SK-N-SH treated with all-trans-retinoic acid at 6 μM for 48 hours (cell line): ENCODE measurements around the gene EFNA4.
A peak's percentile ranks its signal among the peaks of the same experiment; 100 is the strongest.

ENCODE experiments used
- ATAC-seq: fragments of 200-7000 bp; cut with Tn5 transposase; 3 replicates; pipeline ENCODE4 v1.9.1; 2020; ENCODE audit warnings: mild to moderate bottlenecking, moderate library complexity
- ARNTL ChIP-seq: fragments of 450-650 bp; formaldehyde crosslinking; IDR thresholded peaks from 2 replicates; pipeline ENCODE4 v1.5.0; 2020; ENCODE audit warnings: low read depth, mild to moderate bottlenecking, moderate library complexity, borderline replicate concordance
- BACH2 ChIP-seq: fragments of 250-450 bp; sonication (Bioruptor Pico); IDR thresholded peaks from 2 replicates; pipeline ENCODE4 v1.9.0; 2021; ENCODE audit warnings: mild to moderate bottlenecking, borderline replicate concordance
- CSDC2 ChIP-seq: fragments of 250-450 bp; sonication (Bioruptor Pico); IDR thresholded peaks from 2 replicates; pipeline ENCODE4 v1.5.0; 2020; ENCODE audit warnings: mild to moderate bottlenecking, moderate library complexity
- ESRRG ChIP-seq: fragments of 250-450 bp; sonication (Bioruptor Pico); IDR thresholded peaks from 2 replicates; pipeline ENCODE4 v1.6.1; 2021; ENCODE audit warnings: mild to moderate bottlenecking
- GLIS3 ChIP-seq: fragments of 250-450 bp; sonication (Bioruptor Pico); IDR thresholded peaks from 2 replicates; pipeline ENCODE4 v1.5.0; 2020; ENCODE audit warnings: mild to moderate bottlenecking, moderate library complexity
- ISL1 ChIP-seq: fragments of 250-450 bp; sonication (Bioruptor Pico); IDR thresholded peaks from 2 replicates; pipeline ENCODE4 v2.1.2; 2022; ENCODE audit warnings: mild to moderate bottlenecking, moderate library complexity
- PPARA ChIP-seq: fragments of 250-450 bp; sonication (Bioruptor Pico); IDR thresholded peaks from 2 replicates; pipeline ENCODE4 v1.5.0; 2020; ENCODE audit warnings: mild to moderate bottlenecking, borderline replicate concordance
- RARB ChIP-seq: fragments of 250-450 bp; sonication (Bioruptor Pico); IDR thresholded peaks from 2 replicates; pipeline ENCODE4 v1.8.0; 2021; ENCODE audit warnings: mild to moderate bottlenecking, moderate library complexity
- SNAI2 ChIP-seq: fragments of 250-450 bp; sonication (Bioruptor Pico); IDR thresholded peaks from 2 replicates; pipeline ENCODE4 v1.5.0; 2020; ENCODE audit warnings: mild to moderate bottlenecking, moderate library complexity
- TCF4 ChIP-seq: fragments of 250-450 bp; sonication (Bioruptor Pico); IDR thresholded peaks from 2 replicates; pipeline ENCODE4 v1.8.0; 2021; ENCODE audit warnings: mild to moderate bottlenecking, moderate library complexity, borderline replicate concordance
- TOX ChIP-seq: fragments of 250-450 bp; sonication (Bioruptor Pico); IDR thresholded peaks from 2 replicates; pipeline ENCODE4 v1.8.0; 2021; ENCODE audit warnings: mild to moderate bottlenecking, moderate library complexity, borderline replicate concordance
- ZC3H10 ChIP-seq: fragments of 250-450 bp; sonication (Bioruptor Pico); IDR thresholded peaks from 2 replicates; pipeline ENCODE4 v1.5.1; 2021; ENCODE audit warnings: mild to moderate bottlenecking, moderate library complexity
- ZFP3 ChIP-seq: fragments of 250-450 bp; sonication (Bioruptor Pico); IDR thresholded peaks from 2 replicates; pipeline ENCODE4 v1.5.0; 2020; ENCODE audit warnings: mild to moderate bottlenecking, moderate library complexity
- ZFP30 ChIP-seq: fragments of 450-650 bp; formaldehyde crosslinking; IDR thresholded peaks from 2 replicates; pipeline ENCODE4 v1.5.0; 2022; ENCODE audit warnings: mild to moderate bottlenecking, moderate library complexity
- ZNF70 ChIP-seq: fragments of 450-650 bp; formaldehyde crosslinking; IDR thresholded peaks from 2 replicates; pipeline ENCODE4 v1.5.0; 2020; ENCODE audit warnings: mild to moderate bottlenecking, moderate library complexity
- TF ChIP-seq, protein P1 (sequence below): fragments of 250-450 bp; sonication (Bioruptor Pico); IDR thresholded peaks from 2 replicates; pipeline ENCODE4 v1.8.0; 2020; ENCODE audit warnings: mild to moderate bottlenecking, moderate library complexity, borderline replicate concordance
- TF ChIP-seq, protein P2 (sequence below): fragments of 250-450 bp; sonication (Bioruptor Pico); IDR thresholded peaks from 2 replicates; pipeline ENCODE4 v1.5.1; 2021; ENCODE audit warnings: mild to moderate bottlenecking, moderate library complexity
- TF ChIP-seq, protein P3 (sequence below): fragments of 250-450 bp; sonication (Bioruptor Pico); IDR thresholded peaks from 2 replicates; pipeline ENCODE4 v1.8.0; 2021; ENCODE audit warnings: low read depth, mild to moderate bottlenecking, moderate library complexity, borderline replicate concordance
- TF ChIP-seq, protein P4 (sequence below): fragments of 250-450 bp; sonication (Bioruptor Pico); IDR thresholded peaks from 2 replicates; pipeline ENCODE4 v1.5.0; 2020; ENCODE audit warnings: mild to moderate bottlenecking, moderate library complexity

EFNA4 gene

DNA sequence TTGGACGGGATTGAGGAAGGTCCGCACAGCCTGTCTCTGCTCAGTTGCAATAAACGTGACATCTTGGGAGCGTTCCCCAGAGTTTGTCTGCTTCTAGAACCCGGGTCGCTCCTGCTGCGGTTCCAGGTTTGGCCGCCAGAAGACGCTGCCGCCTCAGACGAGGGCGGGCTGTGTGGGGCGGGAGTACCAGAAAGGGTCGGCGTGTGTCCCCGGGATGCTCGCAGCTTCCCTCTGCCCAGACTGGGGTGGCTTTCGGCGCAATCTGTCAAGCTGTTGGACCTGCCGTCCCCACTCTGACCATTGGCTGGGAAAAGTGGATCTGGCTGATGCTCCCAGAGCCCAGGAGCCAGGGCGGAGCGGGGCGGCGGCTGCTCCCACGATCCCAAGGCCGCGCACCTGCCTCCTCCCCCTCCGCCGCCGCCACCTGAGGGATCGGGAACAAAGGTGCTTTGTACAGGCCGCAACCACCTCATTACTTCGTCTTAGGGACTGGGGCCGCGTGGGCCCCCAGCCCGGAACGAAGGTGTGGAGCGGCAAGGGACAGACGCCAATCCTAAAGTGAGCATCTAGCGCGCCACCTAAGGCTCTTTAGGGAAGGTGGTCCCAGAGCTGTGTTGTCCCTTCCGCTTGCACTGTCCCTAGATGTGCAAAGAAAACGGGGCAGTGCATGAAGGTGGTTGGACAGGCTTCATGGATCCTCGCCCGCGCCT, 683 bp upstream of the EFNA4 start:
- TF ChIP-seq, protein P1, sequence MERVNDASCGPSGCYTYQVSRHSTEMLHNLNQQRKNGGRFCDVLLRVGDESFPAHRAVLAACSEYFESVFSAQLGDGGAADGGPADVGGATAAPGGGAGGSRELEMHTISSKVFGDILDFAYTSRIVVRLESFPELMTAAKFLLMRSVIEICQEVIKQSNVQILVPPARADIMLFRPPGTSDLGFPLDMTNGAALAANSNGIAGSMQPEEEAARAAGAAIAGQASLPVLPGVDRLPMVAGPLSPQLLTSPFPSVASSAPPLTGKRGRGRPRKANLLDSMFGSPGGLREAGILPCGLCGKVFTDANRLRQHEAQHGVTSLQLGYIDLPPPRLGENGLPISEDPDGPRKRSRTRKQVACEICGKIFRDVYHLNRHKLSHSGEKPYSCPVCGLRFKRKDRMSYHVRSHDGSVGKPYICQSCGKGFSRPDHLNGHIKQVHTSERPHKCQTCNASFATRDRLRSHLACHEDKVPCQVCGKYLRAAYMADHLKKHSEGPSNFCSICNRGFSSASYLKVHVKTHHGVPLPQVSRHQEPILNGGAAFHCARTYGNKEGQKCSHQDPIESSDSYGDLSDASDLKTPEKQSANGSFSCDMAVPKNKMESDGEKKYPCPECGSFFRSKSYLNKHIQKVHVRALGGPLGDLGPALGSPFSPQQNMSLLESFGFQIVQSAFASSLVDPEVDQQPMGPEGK (CRISPR knock-in tag) = no peak
- no peak for TF ChIP-seq CSDC2 (CRISPR knock-in tag)
- no peak for TF ChIP-seq ISL1 (CRISPR knock-in tag)
- TF ChIP-seq ESRRG = no peak
- no peak for TF ChIP-seq ZFP3 (CRISPR knock-in tag)
- TF ChIP-seq, protein P2, sequence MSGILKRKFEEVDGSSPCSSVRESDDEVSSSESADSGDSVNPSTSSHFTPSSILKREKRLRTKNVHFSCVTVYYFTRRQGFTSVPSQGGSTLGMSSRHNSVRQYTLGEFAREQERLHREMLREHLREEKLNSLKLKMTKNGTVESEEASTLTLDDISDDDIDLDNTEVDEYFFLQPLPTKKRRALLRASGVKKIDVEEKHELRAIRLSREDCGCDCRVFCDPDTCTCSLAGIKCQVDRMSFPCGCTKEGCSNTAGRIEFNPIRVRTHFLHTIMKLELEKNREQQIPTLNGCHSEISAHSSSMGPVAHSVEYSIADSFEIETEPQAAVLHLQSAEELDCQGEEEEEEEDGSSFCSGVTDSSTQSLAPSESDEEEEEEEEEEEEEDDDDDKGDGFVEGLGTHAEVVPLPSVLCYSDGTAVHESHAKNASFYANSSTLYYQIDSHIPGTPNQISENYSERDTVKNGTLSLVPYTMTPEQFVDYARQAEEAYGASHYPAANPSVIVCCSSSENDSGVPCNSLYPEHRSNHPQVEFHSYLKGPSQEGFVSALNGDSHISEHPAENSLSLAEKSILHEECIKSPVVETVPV = no peak
- no peak for TF ChIP-seq ZFP30 (CRISPR knock-in tag)
- no peak for TF ChIP-seq GLIS3 (CRISPR knock-in tag)
- TF ChIP-seq TCF4 = no peak
- TF ChIP-seq TOX = no peak
- TF ChIP-seq ARNTL (CRISPR knock-in tag) = no peak
- TF ChIP-seq ZNF70 = no peak
- TF ChIP-seq, protein P3, sequence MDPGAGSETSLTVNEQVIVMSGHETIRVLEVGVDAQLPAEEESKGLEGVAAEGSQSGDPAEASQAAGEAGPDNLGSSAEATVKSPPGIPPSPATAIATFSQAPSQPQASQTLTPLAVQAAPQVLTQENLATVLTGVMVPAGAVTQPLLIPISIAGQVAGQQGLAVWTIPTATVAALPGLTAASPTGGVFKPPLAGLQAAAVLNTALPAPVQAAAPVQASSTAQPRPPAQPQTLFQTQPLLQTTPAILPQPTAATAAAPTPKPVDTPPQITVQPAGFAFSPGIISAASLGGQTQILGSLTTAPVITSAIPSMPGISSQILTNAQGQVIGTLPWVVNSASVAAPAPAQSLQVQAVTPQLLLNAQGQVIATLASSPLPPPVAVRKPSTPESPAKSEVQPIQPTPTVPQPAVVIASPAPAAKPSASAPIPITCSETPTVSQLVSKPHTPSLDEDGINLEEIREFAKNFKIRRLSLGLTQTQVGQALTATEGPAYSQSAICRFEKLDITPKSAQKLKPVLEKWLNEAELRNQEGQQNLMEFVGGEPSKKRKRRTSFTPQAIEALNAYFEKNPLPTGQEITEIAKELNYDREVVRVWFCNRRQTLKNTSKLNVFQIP (CRISPR knock-in tag) = no peak
- TF ChIP-seq SNAI2 (CRISPR knock-in tag) = no peak
- no peak for ATAC-seq

DNA sequence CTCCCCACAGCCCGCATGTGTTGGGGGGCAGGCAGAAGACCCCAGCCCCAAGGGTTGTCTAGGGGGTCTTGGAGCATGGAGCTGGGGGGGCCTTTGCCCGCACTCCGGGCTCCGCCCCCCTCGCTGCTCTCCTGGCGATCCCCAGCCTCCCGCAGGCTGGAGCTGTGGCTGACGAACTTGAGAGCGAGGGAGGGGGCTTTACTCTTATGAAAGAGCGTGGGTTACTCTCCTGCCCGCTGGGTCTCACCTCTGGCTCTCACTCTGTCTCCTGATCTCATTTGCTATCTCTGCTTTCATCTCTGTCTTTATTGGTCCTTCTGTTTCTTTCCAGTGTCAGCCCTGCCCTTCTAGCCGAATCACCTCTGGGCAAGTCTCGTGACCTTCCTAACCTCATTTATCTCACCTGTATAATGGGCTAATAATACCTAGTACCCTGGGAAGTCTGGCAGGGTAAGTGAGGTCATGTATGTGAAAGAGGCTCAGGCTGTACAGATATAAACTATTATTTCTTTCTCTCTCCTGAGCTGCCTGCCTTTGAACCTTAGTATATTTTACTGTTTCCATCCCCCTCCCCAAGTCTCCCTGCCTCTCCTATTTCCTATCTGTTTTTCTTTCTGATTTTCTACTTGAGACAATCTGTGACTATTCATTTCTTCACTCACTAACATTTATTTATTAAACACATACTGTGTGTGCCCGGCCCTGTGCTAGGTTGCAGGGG, 731 bp downstream of the EFNA4 start:
- ATAC-seq = peak; percentile 63
- TF ChIP-seq ZFP30 (CRISPR knock-in tag) (no peak), TOX (no peak), ISL1 (CRISPR knock-in tag) (no peak), ZNF70 (no peak), ZFP3 (CRISPR knock-in tag) (no peak), ZC3H10 (CRISPR knock-in tag) (no peak), BACH2 (no peak), CSDC2 (CRISPR knock-in tag) (no peak), SNAI2 (CRISPR knock-in tag) (no peak), PPARA (CRISPR knock-in tag) (no peak), GLIS3 (CRISPR knock-in tag) (no peak), RARB (CRISPR knock-in tag) (no peak), ARNTL (CRISPR knock-in tag) (no peak)
- TF ChIP-seq, protein P2 = no peak
- TF ChIP-seq, protein P3 (CRISPR knock-in tag) = no peak
- TF ChIP-seq, protein P4, sequence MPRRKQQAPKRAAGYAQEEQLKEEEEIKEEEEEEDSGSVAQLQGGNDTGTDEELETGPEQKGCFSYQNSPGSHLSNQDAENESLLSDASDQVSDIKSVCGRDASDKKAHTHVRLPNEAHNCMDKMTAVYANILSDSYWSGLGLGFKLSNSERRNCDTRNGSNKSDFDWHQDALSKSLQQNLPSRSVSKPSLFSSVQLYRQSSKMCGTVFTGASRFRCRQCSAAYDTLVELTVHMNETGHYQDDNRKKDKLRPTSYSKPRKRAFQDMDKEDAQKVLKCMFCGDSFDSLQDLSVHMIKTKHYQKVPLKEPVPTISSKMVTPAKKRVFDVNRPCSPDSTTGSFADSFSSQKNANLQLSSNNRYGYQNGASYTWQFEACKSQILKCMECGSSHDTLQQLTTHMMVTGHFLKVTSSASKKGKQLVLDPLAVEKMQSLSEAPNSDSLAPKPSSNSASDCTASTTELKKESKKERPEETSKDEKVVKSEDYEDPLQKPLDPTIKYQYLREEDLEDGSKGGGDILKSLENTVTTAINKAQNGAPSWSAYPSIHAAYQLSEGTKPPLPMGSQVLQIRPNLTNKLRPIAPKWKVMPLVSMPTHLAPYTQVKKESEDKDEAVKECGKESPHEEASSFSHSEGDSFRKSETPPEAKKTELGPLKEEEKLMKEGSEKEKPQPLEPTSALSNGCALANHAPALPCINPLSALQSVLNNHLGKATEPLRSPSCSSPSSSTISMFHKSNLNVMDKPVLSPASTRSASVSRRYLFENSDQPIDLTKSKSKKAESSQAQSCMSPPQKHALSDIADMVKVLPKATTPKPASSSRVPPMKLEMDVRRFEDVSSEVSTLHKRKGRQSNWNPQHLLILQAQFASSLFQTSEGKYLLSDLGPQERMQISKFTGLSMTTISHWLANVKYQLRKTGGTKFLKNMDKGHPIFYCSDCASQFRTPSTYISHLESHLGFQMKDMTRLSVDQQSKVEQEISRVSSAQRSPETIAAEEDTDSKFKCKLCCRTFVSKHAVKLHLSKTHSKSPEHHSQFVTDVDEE (CRISPR knock-in tag) = no peak
- TF ChIP-seq, protein P1 (CRISPR knock-in tag) = no peak
